ENCODE measurements around the gene HNRNPH3. TPM values are rescaled to one million over a fixed set of nuclear protein-coding genes. Genes with fewer than 3 reads are reported as not detected.

HNRNPH3 gene
- total RNA-seq, 1 donor from 2014 or later, result 12.6 TPM

GRCh38 chr10:68359189-68359588 lies 27.3 kb downstream of the HNRNPH3 start:
- no peaks in the 10 kb centered on the region for H3K4me1 ChIP-seq
- TF ChIP-seq, protein P1, sequence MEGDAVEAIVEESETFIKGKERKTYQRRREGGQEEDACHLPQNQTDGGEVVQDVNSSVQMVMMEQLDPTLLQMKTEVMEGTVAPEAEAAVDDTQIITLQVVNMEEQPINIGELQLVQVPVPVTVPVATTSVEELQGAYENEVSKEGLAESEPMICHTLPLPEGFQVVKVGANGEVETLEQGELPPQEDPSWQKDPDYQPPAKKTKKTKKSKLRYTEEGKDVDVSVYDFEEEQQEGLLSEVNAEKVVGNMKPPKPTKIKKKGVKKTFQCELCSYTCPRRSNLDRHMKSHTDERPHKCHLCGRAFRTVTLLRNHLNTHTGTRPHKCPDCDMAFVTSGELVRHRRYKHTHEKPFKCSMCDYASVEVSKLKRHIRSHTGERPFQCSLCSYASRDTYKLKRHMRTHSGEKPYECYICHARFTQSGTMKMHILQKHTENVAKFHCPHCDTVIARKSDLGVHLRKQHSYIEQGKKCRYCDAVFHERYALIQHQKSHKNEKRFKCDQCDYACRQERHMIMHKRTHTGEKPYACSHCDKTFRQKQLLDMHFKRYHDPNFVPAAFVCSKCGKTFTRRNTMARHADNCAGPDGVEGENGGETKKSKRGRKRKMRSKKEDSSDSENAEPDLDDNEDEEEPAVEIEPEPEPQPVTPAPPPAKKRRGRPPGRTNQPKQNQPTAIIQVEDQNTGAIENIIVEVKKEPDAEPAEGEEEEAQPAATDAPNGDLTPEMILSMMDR (IDR thresholded peaks at IDR 0.05), result no peak
- H3K27ac ChIP-seq, result no peak overlapping the region
- no peaks in the 10 kb centered on the region for H3K27me3 ChIP-seq
- DNase-seq (ENCODE audit: low spot score in 2 of 2), result no peak
- H3K36me3 ChIP-seq, result peaks cover 32 to 73% of the 10 kb centered on the region in 2 donors
- H3K9me3 ChIP-seq, result no peaks in the 10 kb centered on the region
- intact Hi-C loops (cut with DNase I), result no loop called here
- no peak overlapping the region for H3K4me3 ChIP-seq

- H3K36me3 ChIP-seq, result peaks cover 35 to 63% of the 10 kb centered on the region in 2 donors
- no peak overlapping the region for H3K27ac ChIP-seq
- intact Hi-C loops (cut with DNase I), result no loop called here
- no peaks in the 10 kb centered on the region for H3K27me3 ChIP-seq
- TF ChIP-seq, protein P1 (IDR thresholded peaks at IDR 0.05), result no peak
- H3K4me3 ChIP-seq, result no peak overlapping the region
- H3K9me3 ChIP-seq, result no peaks in the 10 kb centered on the region
- no peak for DNase-seq (ENCODE audit: low spot score in 2 of 2)
- no peaks in the 10 kb centered on the region for H3K4me1 ChIP-seq
Measured at GRCh38 chr10:68362590-68362989, 30.7 kb downstream of the HNRNPH3 start.

DNA sequence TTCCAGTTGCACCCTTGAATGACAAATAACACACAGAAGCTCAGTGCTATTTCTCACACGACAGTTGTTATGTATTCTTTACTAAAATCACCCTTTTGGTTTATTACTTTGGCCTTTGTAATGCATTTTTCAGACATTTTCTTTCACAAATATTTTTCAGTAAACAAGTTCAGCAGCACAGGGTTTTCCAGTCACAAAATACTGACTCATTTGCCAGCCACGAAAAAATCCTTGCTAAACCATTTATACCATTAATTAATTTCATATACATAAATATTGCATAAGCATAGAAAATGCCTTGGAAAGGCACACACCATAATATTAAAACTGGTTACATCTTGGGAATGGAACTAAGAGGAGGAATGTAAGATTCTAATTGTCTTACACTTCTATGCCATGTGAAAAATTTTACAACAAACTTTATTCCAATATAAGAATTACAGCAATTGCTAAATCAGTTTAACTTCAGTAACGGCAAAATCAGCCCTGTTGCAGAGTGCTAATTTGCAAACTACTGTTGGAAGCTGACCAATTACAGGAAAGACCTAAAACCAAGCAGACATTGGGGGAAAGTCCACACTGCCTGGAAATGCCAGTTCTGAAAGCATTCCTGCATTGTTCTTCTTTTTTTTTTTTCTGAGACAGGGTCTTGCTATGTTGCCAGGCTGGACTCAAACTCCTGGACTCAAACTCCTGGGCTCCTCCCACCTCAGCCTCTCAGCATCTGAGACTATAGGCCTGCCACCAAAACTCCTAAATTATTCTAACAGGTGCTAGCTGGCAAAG lies 32.4 kb downstream of the HNRNPH3 start:
- TF ChIP-seq, protein P1 (IDR thresholded peaks at IDR 0.05), result no peak
- H3K27ac ChIP-seq, result no peak overlapping the region
- intact Hi-C loops (cut with DNase I), result no loop called here
- H3K27me3 ChIP-seq, result no peaks in the 10 kb centered on the region
- H3K36me3 ChIP-seq, result peaks cover 31 to 48% of the 10 kb centered on the region in 2 donors
- H3K9me3 ChIP-seq, result no peaks in the 10 kb centered on the region
- H3K4me1 ChIP-seq, result no peaks in the 10 kb centered on the region
- no peak for DNase-seq (ENCODE audit: low spot score in 2 of 2)
- H3K4me3 ChIP-seq, result no peak overlapping the region

DNA sequence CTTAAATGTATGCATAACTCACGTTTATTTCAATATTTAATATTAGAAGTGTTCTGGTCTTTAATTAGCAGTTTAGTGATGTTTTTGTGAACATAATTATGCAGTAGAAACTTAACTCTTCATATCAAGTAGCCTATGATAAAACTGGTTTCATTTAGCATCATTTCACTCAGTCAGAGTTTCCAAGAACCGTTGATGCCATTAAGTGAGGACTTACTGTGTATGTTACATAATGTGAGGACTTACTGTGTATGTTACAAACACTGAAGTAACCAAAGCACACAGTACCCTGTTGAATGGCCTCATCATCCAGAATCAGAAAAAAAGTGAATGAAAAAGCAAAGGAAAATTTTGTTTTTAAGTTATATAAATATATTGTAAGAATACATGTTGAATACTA lies 33.7 kb downstream of the HNRNPH3 start:
- Histone ChIP-seq H3K27ac (no peak overlapping the region), H3K36me3 (peaks cover 38 to 49% of the 10 kb centered on the region in 2 donors), H3K4me3 (no peak overlapping the region), H3K27me3 (no peaks in the 10 kb centered on the region), H3K4me1 (no peaks in the 10 kb centered on the region), H3K9me3 (no peaks in the 10 kb centered on the region)
- no peak for DNase-seq (ENCODE audit: low spot score in 2 of 2)
- intact Hi-C loops (cut with DNase I), result no loop called here
- TF ChIP-seq, protein P1 (IDR thresholded peaks at IDR 0.05), result no peak

DNA sequence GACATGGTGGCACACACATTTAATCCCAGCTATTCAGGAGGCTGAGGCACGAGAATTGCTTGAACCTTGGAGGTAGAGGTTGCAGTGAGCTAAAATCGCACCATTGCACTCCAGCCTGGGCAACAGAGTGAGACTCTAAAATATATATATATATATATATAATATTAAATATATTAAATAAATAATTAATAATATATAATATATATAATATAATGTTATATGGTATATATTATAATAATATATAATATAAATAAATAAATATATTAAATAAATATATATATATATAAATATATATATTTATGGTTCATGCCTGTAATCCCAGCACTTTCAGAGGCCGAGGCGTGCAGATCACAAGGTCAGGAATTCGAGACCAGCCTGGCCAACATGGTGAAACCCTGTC lies 34.7 kb downstream of the HNRNPH3 start:
- Histone ChIP-seq H3K27me3 (no peaks in the 10 kb centered on the region), H3K27ac (no peak overlapping the region), H3K36me3 (peaks cover 43 to 47% of the 10 kb centered on the region in 2 donors), H3K4me1 (no peaks in the 10 kb centered on the region), H3K4me3 (no peak overlapping the region), H3K9me3 (no peaks in the 10 kb centered on the region)
- TF ChIP-seq, protein P1 (IDR thresholded peaks at IDR 0.05), result no peak
- no peak for DNase-seq (ENCODE audit: low spot score in 2 of 2)
- intact Hi-C loops (cut with DNase I), result no loop called here

Measured in ascending aorta (tissue), 2 donors.